B cell (primary cell): ENCODE data around the gene GFPT2. TPM values are rescaled to one million over a fixed set of nuclear protein-coding genes. Genes with fewer than 3 reads are reported as not detected.

Experiments used
- ATAC-seq: fragments of 200-7000 bp; cut with Tn5 transposase; one replicate; pipeline ENCODE4 v1.10.0; 2021; ENCODE audit warnings: low read depth, mild to moderate bottlenecking, moderate number of reproducible peaks, moderate library complexity
- CTCF ChIA-PET: fragments of 350-600 bp; sonication (Branson Sonifier 250); formaldehyde crosslinking; loops from one replicate; lab custom pipeline; 2021; ENCODE audit warnings: antibody characterized with exemption, inconsistent platforms; lab: Charles Lee
- POLR2A ChIA-PET: fragments of 350-600 bp; sonication (Branson Sonifier 250); formaldehyde crosslinking; loops from one replicate; lab custom pipeline; 2021; ENCODE audit warnings: antibody characterized with exemption; lab: Charles Lee
- DNase-seq: peaks from one replicate; pipeline ENCODE4 v3.0.0; 2013
- H2AFZ ChIP-seq: 2 replicates; pipeline ENCODE4 v1.6.1; 2012; ENCODE audit warnings: mild to moderate bottlenecking, low read depth, low read length; ENCODE audit not compliant: insufficient read depth, poor library complexity, severe bottlenecking
- H3K27ac ChIP-seq, 2 donors: 1 replicate in 1 of 2; 2 replicates in 1 of 2; pipeline ENCODE4 v1.5.1; 2012 to 2013; ENCODE audit warnings: low read length in 2 of 2, mild to moderate bottlenecking in 2 of 2, moderate library complexity in 1 of 2
- H3K27me3 ChIP-seq, 4 experiments: fragments of 200-600 bp in 1 of 4; sonication (generic) in 1 of 4; replicated peaks in 1 of 4; 1 replicate in 2 of 4; 2 replicates in 2 of 4; pipeline versions ENCODE4 v1.6.1 to v1.7.0; 2013 to 2016; ENCODE audit warnings: low read length in 3 of 4, mild to moderate bottlenecking in 2 of 4, mixed read lengths in 1 of 4, moderate library complexity in 1 of 4; ENCODE audit not compliant: insufficient read depth in 4 of 4, control insufficient read depth in 3 of 4; ENCODE audit errors: control extremely low read depth in 1 of 4
- H3K36me3 ChIP-seq, 2 experiments: replicated peaks in 1 of 2; 1 replicate in 1 of 2; 2 replicates in 1 of 2; pipeline versions ENCODE4 v1.6.1 to v1.7.1; 2013; ENCODE audit warnings: low read length in 1 of 2; ENCODE audit not compliant: insufficient read depth in 2 of 2, control insufficient read depth in 1 of 2; ENCODE audit errors: control extremely low read depth in 1 of 2, extremely low read depth in 1 of 2
- H3K4me1 ChIP-seq, 2 donors: fragments of 200-600 bp in 1 of 2; sonication (generic) in 1 of 2; 1 replicate in 1 of 2; 2 replicates in 1 of 2; pipeline versions ENCODE4 v1.5.1 to v1.6.1; 2013 to 2017; ENCODE audit warnings: low read length in 2 of 2; ENCODE audit not compliant: control insufficient read depth in 2 of 2, insufficient read depth in 2 of 2
- H3K4me2 ChIP-seq: replicated peaks from 2 replicates; pipeline ENCODE3; 2012; ENCODE audit warnings: mild to moderate bottlenecking, low read depth, low read length; ENCODE audit not compliant: poor library complexity, severe bottlenecking
- H3K4me3 ChIP-seq, 5 experiments: fragments of 200-600 bp in 1 of 5; sonication (generic) in 1 of 5; 1 replicate in 3 of 5; 2 replicates in 2 of 5; pipeline versions ENCODE4 v1.5.1 to v1.7.0; 2011 to 2016; ENCODE audit warnings: low read length in 4 of 5, mild to moderate bottlenecking in 4 of 5, low read depth in 2 of 5, control low read depth in 1 of 5, moderate library complexity in 1 of 5; ENCODE audit not compliant: insufficient read depth in 1 of 5; ENCODE audit errors: control extremely low read depth in 1 of 5, extremely low read depth in 1 of 5
- H3K79me2 ChIP-seq: fragments of 200-600 bp; sonication (generic); one replicate; pipeline ENCODE4 v1.6.0; 2016; ENCODE audit warnings: low read length; ENCODE audit not compliant: control insufficient read depth, insufficient read depth
- H3K9ac ChIP-seq: fragments of 200-600 bp; sonication (generic); 2 replicates; pipeline ENCODE4 v1.6.1; 2017; ENCODE audit warnings: mild to moderate bottlenecking, low read length, moderate library complexity
- H3K9me3 ChIP-seq, 3 donors: one replicate each; pipeline versions ENCODE4 v1.6.1 to v1.7.1; 2013; ENCODE audit warnings: low read length in 2 of 3; ENCODE audit not compliant: control insufficient read depth in 2 of 3, insufficient read depth in 1 of 3; ENCODE audit errors: control extremely low read depth in 1 of 3
- H4K20me1 ChIP-seq: 2 replicates; pipeline ENCODE4 v1.6.0; 2012; ENCODE audit warnings: mild to moderate bottlenecking, low read length; ENCODE audit not compliant: insufficient read depth, control insufficient read depth, poor library complexity, severe bottlenecking
- H3K27ac Mint-ChIP-seq: one replicate; pipeline ENCODE4 v1.8.0; 2021; ENCODE audit warnings: mixed read lengths
- H3K27me3 Mint-ChIP-seq: one replicate; pipeline ENCODE4 v1.8.0; 2021; ENCODE audit warnings: mixed read lengths
- H3K4me1 Mint-ChIP-seq: one replicate; pipeline ENCODE4 v1.8.0; 2021; ENCODE audit warnings: mixed read lengths
- H3K4me3 Mint-ChIP-seq: one replicate; pipeline ENCODE4 v1.8.0; 2021; ENCODE audit warnings: mixed read lengths
- H3K9me3 Mint-ChIP-seq: one replicate; pipeline ENCODE4 v1.8.0; 2022; ENCODE audit warnings: mixed read lengths; ENCODE audit not compliant: insufficient read depth
- EZH2 ChIP-seq: IDR thresholded peaks from 2 replicates; pipeline ENCODE4 v1.6.1; 2012; ENCODE audit warnings: borderline replicate concordance, low read depth, mild to moderate bottlenecking, moderate library complexity, low read length; ENCODE audit not compliant: insufficient read depth, poor library complexity, severe bottlenecking
- WGBS: methylation state at CpG from one replicate; pipeline ENCODE4 v1.1.5; 2013; ENCODE audit warnings: missing lambda C conversion rate; ENCODE audit not compliant: insufficient coverage; 5-methylcytosine and 5-hydroxymethylcytosine counted together
- intact Hi-C: fragments of 100-400 bp; cut with micrococcal nuclease; formaldehyde crosslinking; loops from one replicate; pipeline ENCODE4 v1.10.0; 2022
- polyA plus RNA-seq: library from polyadenylated mRNA; depleted of rRNA; stranded (reverse); fragments of >200 nt; gene quantifications from 2 replicates; pipeline ENCODE4 v1.2.3, GENCODE V29; 2012
- total RNA-seq, 2 donors: library from RNA; stranded (reverse); fragments of 120-200 nt in 1 of 2; gene quantifications; 1 replicate in 1 of 2; 2 replicates in 1 of 2; pipeline versions ENCODE4 v1.2.3 to v1.2.4, GENCODE V29; 2013 to 2022
- TF ChIP-seq, protein P1 (sequence below): fragments of 200-600 bp; IDR thresholded peaks from one replicate; pipeline ENCODE4 v1.8.0; 2022; ENCODE audit warnings: antibody characterized with exemption, mild to moderate bottlenecking

GFPT2 gene
- total and polyA plus RNA-seq, 2 donors (not counting 1 experiment from before 2014, with no cell fraction given), result 0.03 to 2.8 TPM

DNA sequence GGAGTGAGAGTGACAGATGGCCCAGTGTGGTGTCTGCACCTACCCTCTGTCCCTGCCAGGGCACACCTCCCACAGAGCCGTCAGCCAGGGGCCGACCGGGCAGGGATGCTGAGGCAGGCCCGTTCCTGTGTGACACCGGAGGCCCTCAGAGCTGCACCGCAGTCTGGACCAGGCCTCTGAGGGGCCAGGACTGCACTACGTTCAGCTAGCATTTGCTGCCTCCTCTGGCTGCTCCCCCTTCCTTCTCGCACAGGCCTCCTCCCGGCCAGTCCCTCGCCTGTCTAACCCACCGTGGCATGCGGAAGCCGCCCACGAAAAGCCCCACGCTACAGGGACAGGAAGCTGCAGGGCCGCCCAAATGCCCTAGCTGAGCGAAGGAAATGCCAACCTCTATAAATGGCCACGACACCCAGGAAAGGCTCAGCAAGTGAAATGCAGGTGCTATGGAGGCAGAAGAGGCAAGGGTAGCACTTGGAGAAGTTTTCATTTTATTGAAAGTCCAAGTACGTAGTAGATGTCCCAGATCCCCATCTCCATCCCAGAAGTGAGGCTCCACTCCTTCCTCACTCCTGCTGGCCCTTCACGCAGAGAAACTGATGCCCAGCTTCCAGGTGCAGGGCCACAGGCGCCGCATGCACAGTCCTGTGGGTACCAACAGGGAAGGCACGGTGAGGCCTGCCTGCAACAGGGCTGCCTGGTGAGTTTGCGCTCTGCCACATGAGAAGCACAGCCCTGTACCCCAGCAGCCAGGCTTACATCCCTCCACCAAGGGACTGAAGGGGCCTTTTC lies 99.9 kb downstream of the GFPT2 start:
- H3K27me3 Mint-ChIP-seq, result no peaks in the 10 kb centered on the region
- H3K27ac ChIP-seq, result no peak overlapping the region
- H3K9me3 ChIP-seq, result peaks cover 5 to 93% (median 78%) of the 10 kb centered on the region in 3 donors
- ChIA-PET CTCF (no interaction called here), POLR2A (no interaction called here)
- no peaks in the 10 kb centered on the region for H3K27me3 ChIP-seq
- WGBS, result 97% methylated on average over 24 of the region's 24 CpGs
- ATAC-seq (no peak), DNase-seq (no peak)
- intact Hi-C loops, result no loop called here
- no peak overlapping the region for H3K4me3 Mint-ChIP-seq
- H3K4me1 ChIP-seq, result no peaks in the 10 kb centered on the region
- peaks cover 0 to 35% of the 10 kb centered on the region in 2 experiments for H3K36me3 ChIP-seq
- no peaks in the 10 kb centered on the region for H3K4me1 Mint-ChIP-seq
- H2AFZ ChIP-seq, result no peak overlapping the region
- no peak overlapping the region for H3K4me2 ChIP-seq
- H3K4me3 ChIP-seq, result no peak overlapping the region
- H3K9me3 Mint-ChIP-seq, result peaks cover 16% of the 10 kb centered on the region
- H3K27ac Mint-ChIP-seq, result no peak overlapping the region
- no peaks in the 10 kb centered on the region for H3K79me2 ChIP-seq
- TF ChIP-seq, protein P1, sequence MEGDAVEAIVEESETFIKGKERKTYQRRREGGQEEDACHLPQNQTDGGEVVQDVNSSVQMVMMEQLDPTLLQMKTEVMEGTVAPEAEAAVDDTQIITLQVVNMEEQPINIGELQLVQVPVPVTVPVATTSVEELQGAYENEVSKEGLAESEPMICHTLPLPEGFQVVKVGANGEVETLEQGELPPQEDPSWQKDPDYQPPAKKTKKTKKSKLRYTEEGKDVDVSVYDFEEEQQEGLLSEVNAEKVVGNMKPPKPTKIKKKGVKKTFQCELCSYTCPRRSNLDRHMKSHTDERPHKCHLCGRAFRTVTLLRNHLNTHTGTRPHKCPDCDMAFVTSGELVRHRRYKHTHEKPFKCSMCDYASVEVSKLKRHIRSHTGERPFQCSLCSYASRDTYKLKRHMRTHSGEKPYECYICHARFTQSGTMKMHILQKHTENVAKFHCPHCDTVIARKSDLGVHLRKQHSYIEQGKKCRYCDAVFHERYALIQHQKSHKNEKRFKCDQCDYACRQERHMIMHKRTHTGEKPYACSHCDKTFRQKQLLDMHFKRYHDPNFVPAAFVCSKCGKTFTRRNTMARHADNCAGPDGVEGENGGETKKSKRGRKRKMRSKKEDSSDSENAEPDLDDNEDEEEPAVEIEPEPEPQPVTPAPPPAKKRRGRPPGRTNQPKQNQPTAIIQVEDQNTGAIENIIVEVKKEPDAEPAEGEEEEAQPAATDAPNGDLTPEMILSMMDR, result no peak
- TF ChIP-seq EZH2, result no peak
- H3K9ac ChIP-seq, result no peak overlapping the region
- H4K20me1 ChIP-seq, result no peaks in the 10 kb centered on the region

GRCh38 chr5:180251887-180252286 lies 101.2 kb downstream of the GFPT2 start:
- H3K79me2 ChIP-seq, result no peaks in the 10 kb centered on the region
- ChIA-PET CTCF (no interaction called here), POLR2A (no interaction called here)
- DNase-seq (no peak), ATAC-seq (no peak)
- H3K4me1 ChIP-seq, result no peaks in the 10 kb centered on the region
- H2AFZ ChIP-seq, result no peak overlapping the region
- Mint-ChIP-seq H3K27me3 (no peaks in the 10 kb centered on the region), H3K4me1 (no peaks in the 10 kb centered on the region), H3K27ac (no peak overlapping the region), H3K9me3 (peaks cover 17% of the 10 kb centered on the region), H3K4me3 (no peak overlapping the region)
- TF ChIP-seq, protein P1, result no peak
- TF ChIP-seq EZH2, result no peak
- H3K27me3 ChIP-seq, result no peaks in the 10 kb centered on the region
- H3K4me2 ChIP-seq, result no peak overlapping the region
- intact Hi-C loops, result no loop called here
- no peaks in the 10 kb centered on the region for H4K20me1 ChIP-seq
- peaks cover 1 to 98% (median 65%) of the 10 kb centered on the region in 3 donors for H3K9me3 ChIP-seq
- no peak overlapping the region for H3K27ac ChIP-seq
- 94% methylated on average over 5 of the region's 7 CpGs for WGBS
- H3K4me3 ChIP-seq, result no peak overlapping the region
- peaks cover 0 to 39% of the 10 kb centered on the region in 2 experiments for H3K36me3 ChIP-seq
- no peak overlapping the region for H3K9ac ChIP-seq
